HepG2 (cell line): Measurements from ENCODE around the gene STAP2. TPM values are rescaled to one million over a fixed set of nuclear protein-coding genes. Genes with fewer than 3 reads are reported as not detected.

Source experiments
- BHLHE40 ChIP-seq: IDR thresholded peaks from 2 replicates; pipeline ENCODE4 v1.6.1; 2011; ENCODE audit warnings: low read length, improper control_type of control experiment
- DPF2 ChIP-seq: sonication (generic); formaldehyde crosslinking; IDR thresholded peaks from 2 replicates; pipeline ENCODE4 v1.4.0; 2020; ENCODE audit warnings: mild to moderate bottlenecking, low read depth, missing genetic modification reagents, borderline replicate concordance
- EEA1 ChIP-seq: sonication (generic); formaldehyde crosslinking; IDR thresholded peaks from 2 replicates; pipeline ENCODE4 v1.5.1; 2020; ENCODE audit warnings: mild to moderate bottlenecking, missing genetic modification reagents, borderline replicate concordance
- RBM39 ChIP-seq: fragments of 200-400 bp; formaldehyde crosslinking; IDR thresholded peaks from one replicate; pipeline ENCODE4 v1.6.1; 2018; ENCODE audit warnings: antibody characterized with exemption, mild to moderate bottlenecking, low read depth, low read length; ENCODE audit not compliant: poor library complexity, severe bottlenecking
- SRSF4 ChIP-seq: fragments of 200-400 bp; formaldehyde crosslinking; IDR thresholded peaks from one replicate; pipeline ENCODE4 v1.6.1; 2018; ENCODE audit warnings: mild to moderate bottlenecking, low read depth, low read length, moderate library complexity; ENCODE audit not compliant: poor library complexity, severe bottlenecking
- ZNF138 ChIP-seq: sonication (generic); formaldehyde crosslinking; IDR thresholded peaks from 2 replicates; pipeline ENCODE4 v1.5.0; 2020; ENCODE audit warnings: mild to moderate bottlenecking, low read depth, missing genetic modification reagents
- ZNF143 ChIP-seq: sonication (generic); formaldehyde crosslinking; IDR thresholded peaks from 2 replicates; pipeline ENCODE4 v1.4.0; 2020; ENCODE audit warnings: missing genetic modification reagents
- ZNF224 ChIP-seq: sonication (generic); formaldehyde crosslinking; IDR thresholded peaks from 2 replicates; pipeline ENCODE4 v1.5.0; 2020; ENCODE audit warnings: mild to moderate bottlenecking, missing genetic modification reagents
- ZNF34 ChIP-seq: sonication (generic); formaldehyde crosslinking; IDR thresholded peaks from 2 replicates; pipeline ENCODE4 v1.4.0; 2020; ENCODE audit warnings: mild to moderate bottlenecking, missing genetic modification reagents, borderline replicate concordance
- ZNF501 ChIP-seq: sonication (generic); formaldehyde crosslinking; IDR thresholded peaks from 2 replicates; pipeline ENCODE4 v1.5.1; 2020; ENCODE audit warnings: mild to moderate bottlenecking, moderate library complexity, missing genetic modification reagents
- ZNF83 ChIP-seq: sonication (generic); formaldehyde crosslinking; IDR thresholded peaks from 2 replicates; pipeline ENCODE4 v1.4.0; 2020; ENCODE audit warnings: missing genetic modification reagents, mild to moderate bottlenecking, borderline replicate concordance
- polyA plus RNA-seq, 8 experiments: library from polyadenylated mRNA; depleted of rRNA in 3 of 8; stranded (reverse) in 7 of 8; unstranded in 1 of 8; fragments of >200 nt; fragmentation: Illumina TruSeq in 4 of 8; extraction: Trizol in 4 of 8; gene quantifications; 2 replicates each; pipeline versions ENCODE4 v1.2.1 to v1.2.3, GENCODE V29; 2011 to 2016; ENCODE audit warnings: low read depth in 4 of 8, missing spikeins in 1 of 8, mixed read lengths in 1 of 8; ENCODE audit not compliant: insufficient read depth in 1 of 8
- total RNA-seq, 5 experiments: library from RNA; depleted of rRNA; stranded (reverse); fragments of >200 nt; fragmentation: Illumina TruSeq; extraction: Trizol; gene quantifications; 2 replicates each; pipeline ENCODE4 v1.2.3, GENCODE V29; 2016; ENCODE audit warnings: low read depth in 1 of 5
- TF ChIP-seq, protein P1 (sequence below): sonication (generic); formaldehyde crosslinking; IDR thresholded peaks from 2 replicates; pipeline ENCODE4 v1.4.0; 2020; ENCODE audit warnings: mild to moderate bottlenecking, missing genetic modification reagents
- TF ChIP-seq, protein P2 (sequence below): IDR thresholded peaks from 2 replicates; pipeline ENCODE4 v1.6.1; 2016; ENCODE audit warnings: low read depth
- TF ChIP-seq, protein P3 (sequence below): sonication (generic); formaldehyde crosslinking; IDR thresholded peaks from 2 replicates; pipeline ENCODE4 v1.8.1; 2023; ENCODE audit warnings: mild to moderate bottlenecking, inconsistent platforms, moderate library complexity, missing genetic modification reagents, borderline replicate concordance
- TF ChIP-seq, protein P4 (sequence below): sonication (generic); formaldehyde crosslinking; IDR thresholded peaks from 2 replicates; pipeline ENCODE4 v1.4.0; 2020; ENCODE audit warnings: mild to moderate bottlenecking, missing genetic modification reagents
- TF ChIP-seq, protein P5 (sequence below): sonication (generic); formaldehyde crosslinking; IDR thresholded peaks from 2 replicates; pipeline ENCODE4 v1.4.0; 2020; ENCODE audit warnings: missing genetic modification reagents, low read depth, mild to moderate bottlenecking, borderline replicate concordance

Gene STAP2
- total and polyA plus RNA-seq, 2 of the 13 experiments (the other 11 are each of a cell fraction or from before 2014, with no cell fraction given) = 39.0 to 43.7 TPM

DNA sequence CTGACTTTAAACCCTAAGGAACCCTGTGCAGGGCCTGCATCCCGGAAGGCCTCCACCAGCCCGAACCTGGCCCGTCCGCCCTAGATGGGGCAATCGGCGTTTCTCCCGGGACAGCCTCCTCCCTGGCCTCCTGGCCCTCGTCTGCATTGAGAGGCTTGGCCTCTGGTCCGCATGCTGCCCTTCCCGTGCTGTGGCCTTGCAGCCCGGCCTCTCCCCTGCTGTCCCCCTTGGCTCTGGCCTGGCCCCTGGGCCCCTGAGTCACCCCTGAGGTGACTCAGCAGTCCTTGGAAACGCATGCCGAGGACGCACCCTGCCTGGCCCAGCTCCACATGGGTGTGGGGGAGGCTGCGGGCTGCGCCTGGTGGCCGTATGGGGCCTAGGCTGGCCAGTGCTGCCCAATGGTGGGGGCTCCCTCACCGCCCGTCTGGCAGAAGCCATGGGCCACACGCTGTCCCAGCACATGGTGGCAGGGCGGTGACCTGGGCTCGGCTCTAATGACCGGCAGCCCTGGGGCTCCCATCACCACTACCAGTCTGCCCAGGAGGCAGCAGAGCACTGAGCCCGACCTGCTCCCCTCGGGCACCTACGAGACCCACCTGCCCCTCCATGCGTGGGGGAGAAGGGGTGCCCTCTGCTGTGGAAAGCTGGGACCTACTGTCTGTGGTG, 36.0 kb upstream of the STAP2 start (continued):
- TF ChIP-seq, protein P1, sequence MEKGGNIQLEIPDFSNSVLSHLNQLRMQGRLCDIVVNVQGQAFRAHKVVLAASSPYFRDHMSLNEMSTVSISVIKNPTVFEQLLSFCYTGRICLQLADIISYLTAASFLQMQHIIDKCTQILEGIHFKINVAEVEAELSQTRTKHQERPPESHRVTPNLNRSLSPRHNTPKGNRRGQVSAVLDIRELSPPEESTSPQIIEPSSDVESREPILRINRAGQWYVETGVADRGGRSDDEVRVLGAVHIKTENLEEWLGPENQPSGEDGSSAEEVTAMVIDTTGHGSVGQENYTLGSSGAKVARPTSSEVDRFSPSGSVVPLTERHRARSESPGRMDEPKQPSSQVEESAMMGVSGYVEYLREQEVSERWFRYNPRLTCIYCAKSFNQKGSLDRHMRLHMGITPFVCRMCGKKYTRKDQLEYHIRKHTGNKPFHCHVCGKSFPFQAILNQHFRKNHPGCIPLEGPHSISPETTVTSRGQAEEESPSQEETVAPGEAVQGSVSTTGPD (CRISPR knock-in tag) = no peak
- TF ChIP-seq ZNF34 (peak; percentile 33; the same call in 1 of the 2 replicates), ZNF138 (no peak), EEA1 (CRISPR knock-in tag) (no peak), ZNF83 (CRISPR knock-in tag) (no peak), ZNF143 (no peak), BHLHE40 (peak; percentile 70; the same call in 1 of the 2 replicates), SRSF4 (no peak), DPF2 (CRISPR knock-in tag) (peak; percentile 64; the same call in 1 of the 2 replicates), ZNF501 (CRISPR knock-in tag) (peak; percentile 85), ZNF224 (no peak), RBM39 (no peak)
- TF ChIP-seq, protein P2, sequence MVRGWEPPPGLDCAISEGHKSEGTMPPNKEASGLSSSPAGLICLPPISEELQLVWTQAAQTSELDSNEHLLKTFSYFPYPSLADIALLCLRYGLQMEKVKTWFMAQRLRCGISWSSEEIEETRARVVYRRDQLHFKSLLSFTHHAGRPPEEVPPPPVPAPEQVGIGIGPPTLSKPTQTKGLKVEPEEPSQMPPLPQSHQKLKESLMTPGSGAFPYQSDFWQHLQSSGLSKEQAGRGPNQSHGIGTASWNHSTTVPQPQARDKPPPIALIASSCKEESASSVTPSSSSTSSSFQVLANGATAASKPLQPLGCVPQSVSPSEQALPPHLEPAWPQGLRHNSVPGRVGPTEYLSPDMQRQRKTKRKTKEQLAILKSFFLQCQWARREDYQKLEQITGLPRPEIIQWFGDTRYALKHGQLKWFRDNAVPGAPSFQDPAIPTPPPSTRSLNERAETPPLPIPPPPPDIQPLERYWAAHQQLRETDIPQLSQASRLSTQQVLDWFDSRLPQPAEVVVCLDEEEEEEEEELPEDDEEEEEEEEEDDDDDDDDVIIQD (CRISPR knock-in tag) = no peak
- TF ChIP-seq, protein P3, sequence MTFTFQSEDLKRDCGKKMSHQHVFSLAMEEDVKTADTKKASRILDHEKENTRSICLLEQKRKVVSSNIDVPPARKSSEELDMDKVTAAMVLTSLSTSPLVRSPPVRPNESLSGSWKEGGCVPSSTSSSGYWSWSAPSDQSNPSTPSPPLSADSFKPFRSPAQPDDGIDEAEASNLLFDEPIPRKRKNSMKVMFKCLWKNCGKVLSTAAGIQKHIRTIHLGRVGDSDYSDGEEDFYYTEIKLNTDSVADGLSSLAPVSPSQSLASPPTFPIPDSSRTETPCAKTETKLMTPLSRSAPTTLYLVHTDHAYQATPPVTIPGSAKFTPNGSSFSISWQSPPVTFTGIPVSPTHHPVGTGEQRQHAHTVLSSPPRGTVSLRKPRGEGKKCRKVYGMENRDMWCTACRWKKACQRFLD = peak; percentile 82
- TF ChIP-seq, protein P4, sequence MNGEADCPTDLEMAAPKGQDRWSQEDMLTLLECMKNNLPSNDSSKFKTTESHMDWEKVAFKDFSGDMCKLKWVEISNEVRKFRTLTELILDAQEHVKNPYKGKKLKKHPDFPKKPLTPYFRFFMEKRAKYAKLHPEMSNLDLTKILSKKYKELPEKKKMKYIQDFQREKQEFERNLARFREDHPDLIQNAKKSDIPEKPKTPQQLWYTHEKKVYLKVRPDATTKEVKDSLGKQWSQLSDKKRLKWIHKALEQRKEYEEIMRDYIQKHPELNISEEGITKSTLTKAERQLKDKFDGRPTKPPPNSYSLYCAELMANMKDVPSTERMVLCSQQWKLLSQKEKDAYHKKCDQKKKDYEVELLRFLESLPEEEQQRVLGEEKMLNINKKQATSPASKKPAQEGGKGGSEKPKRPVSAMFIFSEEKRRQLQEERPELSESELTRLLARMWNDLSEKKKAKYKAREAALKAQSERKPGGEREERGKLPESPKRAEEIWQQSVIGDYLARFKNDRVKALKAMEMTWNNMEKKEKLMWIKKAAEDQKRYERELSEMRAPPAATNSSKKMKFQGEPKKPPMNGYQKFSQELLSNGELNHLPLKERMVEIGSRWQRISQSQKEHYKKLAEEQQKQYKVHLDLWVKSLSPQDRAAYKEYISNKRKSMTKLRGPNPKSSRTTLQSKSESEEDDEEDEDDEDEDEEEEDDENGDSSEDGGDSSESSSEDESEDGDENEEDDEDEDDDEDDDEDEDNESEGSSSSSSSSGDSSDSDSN (CRISPR knock-in tag) = peak; percentile 92
- TF ChIP-seq, protein P5, sequence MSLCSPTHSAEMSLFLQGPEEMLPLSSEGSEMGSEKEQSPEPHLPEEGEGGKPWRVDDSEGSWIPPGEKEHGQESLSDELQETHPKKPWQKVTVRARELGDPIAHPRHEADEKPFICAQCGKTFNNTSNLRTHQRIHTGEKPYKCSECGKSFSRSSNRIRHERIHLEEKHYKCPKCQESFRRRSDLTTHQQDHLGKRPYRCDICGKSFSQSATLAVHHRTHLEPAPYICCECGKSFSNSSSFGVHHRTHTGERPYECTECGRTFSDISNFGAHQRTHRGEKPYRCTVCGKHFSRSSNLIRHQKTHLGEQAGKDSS = peak; percentile 70; the same call in 1 of the 2 replicates
